ENCODE results near the gene THADA.

The THADA gene

DNA sequence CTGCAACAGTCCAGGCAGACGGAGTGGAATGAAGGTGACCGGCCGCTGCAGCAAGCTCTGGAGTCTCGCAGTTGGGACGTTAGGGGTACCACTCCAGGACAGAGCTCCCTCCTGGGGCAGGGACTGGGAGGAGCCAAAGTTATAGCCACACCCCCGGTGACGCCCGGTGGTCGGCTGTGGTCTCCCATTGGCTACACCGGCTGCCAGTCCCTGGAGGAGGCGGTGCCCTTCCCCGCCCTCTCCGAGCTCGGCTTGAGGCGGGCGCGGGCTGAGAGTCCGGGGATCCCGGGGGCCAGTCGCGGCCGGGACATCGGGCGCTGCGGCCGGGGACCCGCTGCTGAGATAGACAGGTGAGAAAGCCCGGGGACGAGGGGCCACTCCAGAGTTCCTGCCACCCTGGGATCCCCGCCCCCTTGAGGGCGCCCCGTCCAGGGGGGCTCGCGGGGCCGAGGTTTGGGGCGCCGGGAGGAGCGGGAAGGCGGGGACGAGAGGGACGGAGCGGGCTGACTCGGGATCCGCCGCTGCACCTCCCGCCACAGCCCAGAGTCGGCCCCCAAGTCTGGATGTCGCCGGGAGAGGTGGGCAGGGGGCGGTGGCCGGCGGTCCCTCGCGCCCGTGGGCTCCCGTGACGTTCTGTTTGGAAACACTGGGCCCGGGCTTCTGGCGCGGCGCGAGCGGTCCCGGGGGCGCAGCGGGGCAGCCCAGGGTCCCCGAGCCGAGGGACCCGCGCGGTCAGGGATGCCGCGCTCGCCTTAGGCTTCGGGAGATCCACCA is 41.4 kb upstream of the THADA start, which contains the start of gene PLEKHH2 (continued):
- TF ChIP-seq, protein P1, sequence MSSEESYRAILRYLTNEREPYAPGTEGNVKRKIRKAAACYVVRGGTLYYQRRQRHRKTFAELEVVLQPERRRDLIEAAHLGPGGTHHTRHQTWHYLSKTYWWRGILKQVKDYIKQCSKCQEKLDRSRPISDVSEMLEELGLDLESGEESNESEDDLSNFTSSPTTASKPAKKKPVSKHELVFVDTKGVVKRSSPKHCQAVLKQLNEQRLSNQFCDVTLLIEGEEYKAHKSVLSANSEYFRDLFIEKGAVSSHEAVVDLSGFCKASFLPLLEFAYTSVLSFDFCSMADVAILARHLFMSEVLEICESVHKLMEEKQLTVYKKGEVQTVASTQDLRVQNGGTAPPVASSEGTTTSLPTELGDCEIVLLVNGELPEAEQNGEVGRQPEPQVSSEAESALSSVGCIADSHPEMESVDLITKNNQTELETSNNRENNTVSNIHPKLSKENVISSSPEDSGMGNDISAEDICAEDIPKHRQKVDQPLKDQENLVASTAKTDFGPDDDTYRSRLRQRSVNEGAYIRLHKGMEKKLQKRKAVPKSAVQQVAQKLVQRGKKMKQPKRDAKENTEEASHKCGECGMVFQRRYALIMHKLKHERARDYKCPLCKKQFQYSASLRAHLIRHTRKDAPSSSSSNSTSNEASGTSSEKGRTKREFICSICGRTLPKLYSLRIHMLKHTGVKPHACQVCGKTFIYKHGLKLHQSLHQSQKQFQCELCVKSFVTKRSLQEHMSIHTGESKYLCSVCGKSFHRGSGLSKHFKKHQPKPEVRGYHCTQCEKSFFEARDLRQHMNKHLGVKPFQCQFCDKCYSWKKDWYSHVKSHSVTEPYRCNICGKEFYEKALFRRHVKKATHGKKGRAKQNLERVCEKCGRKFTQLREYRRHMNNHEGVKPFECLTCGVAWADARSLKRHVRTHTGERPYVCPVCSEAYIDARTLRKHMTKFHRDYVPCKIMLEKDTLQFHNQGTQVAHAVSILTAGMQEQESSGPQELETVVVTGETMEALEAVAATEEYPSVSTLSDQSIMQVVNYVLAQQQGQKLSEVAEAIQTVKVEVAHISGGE (tag by site-specific recombination; conservative IDR thresholded peaks at IDR 0.05; ENCODE audit: low read depth) = no peak
- peak; percentile 70 for TF ChIP-seq ZNF423 (tag by site-specific recombination; IDR thresholded peaks at IDR 0.05)
- TF ChIP-seq ZNF677 (tag by site-specific recombination; IDR thresholded peaks at IDR 0.05) = no peak
- peak; percentile 97 for TF ChIP-seq ZBTB8A (tag by site-specific recombination; IDR thresholded peaks at IDR 0.05)
- no peak for TF ChIP-seq ZNF76 (tag by site-specific recombination; IDR thresholded peaks at IDR 0.05; ENCODE audit: borderline replicate concordance, low read depth)
- peak; percentile 31 for TF ChIP-seq ZBTB17 (tag by site-specific recombination; IDR thresholded peaks at IDR 0.05)
- no peak for TF ChIP-seq ZNF248 (tag by site-specific recombination; IDR thresholded peaks at IDR 0.05)
- no peak for TF ChIP-seq ZNF558 (tag by site-specific recombination; IDR thresholded peaks at IDR 0.05)
- no peak for TF ChIP-seq ZBTB7A (tag by site-specific recombination; IDR thresholded peaks at IDR 0.05; ENCODE audit: low read depth)
- TF ChIP-seq ZNF529 (tag by site-specific recombination; IDR thresholded peaks at IDR 0.05; ENCODE audit: insufficient replicate concordance) = no peak
- TF ChIP-seq EGR2 (tag by site-specific recombination; IDR thresholded peaks at IDR 0.05; ENCODE audit: low read depth) = no peak
- TF ChIP-seq ZNF302 (tag by site-specific recombination; IDR thresholded peaks at IDR 0.05; ENCODE audit: low read depth) = no peak
- TF ChIP-seq ZNF16 (tag by site-specific recombination; IDR thresholded peaks at IDR 0.05; ENCODE audit: low read depth) = no peak
- TF ChIP-seq ZNF561 (tag by site-specific recombination; IDR thresholded peaks at IDR 0.05; ENCODE audit: borderline replicate concordance) = no peak
- TF ChIP-seq IKZF3 (tag by site-specific recombination; IDR thresholded peaks at IDR 0.05) = peak; percentile 16; the same call in 1 of the 2 replicates
- TF ChIP-seq ZSCAN30 (tag by site-specific recombination; IDR thresholded peaks at IDR 0.05) = no peak

DNA sequence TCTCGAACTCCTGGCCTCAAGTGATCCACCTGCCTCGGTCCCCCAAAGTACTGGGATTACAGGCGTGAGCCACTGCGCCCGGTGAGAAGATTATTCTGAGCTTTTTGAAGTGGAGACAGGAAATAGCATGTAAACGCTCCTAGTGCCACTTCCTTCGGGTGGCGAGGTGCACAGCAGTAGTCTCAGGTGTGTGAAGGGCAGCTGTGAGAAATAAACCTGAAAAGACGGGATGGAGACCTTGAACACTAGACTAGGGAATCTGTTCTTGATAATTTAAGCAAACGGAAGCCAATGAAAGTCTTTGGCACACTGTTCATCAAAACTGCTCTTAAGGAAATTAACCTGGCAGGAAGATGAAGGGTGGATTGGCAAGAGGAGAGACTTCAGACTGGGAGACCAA is 40.8 kb upstream of the THADA start:
- no peaks in the 10 kb centered on the region for H3K36me3 ChIP-seq (ENCODE audit: control insufficient read depth in 2 of 2, insufficient read depth in 1 of 2, low read length in 2 of 2)
- H3K9me3 ChIP-seq (ENCODE audit: control insufficient read depth, insufficient read depth, low read depth, low read length) = no peaks in the 10 kb centered on the region
- TF ChIP-seq TRIM28 (IDR thresholded peaks at IDR 0.05; ENCODE audit: borderline replicate concordance, low read length) (0 out of 2 replicates have a peak, but pooled peaks have one; percentile 20), ZEB2 (tag by site-specific recombination; IDR thresholded peaks at IDR 0.05) (no peak)
- TF ChIP-seq, protein P2, sequence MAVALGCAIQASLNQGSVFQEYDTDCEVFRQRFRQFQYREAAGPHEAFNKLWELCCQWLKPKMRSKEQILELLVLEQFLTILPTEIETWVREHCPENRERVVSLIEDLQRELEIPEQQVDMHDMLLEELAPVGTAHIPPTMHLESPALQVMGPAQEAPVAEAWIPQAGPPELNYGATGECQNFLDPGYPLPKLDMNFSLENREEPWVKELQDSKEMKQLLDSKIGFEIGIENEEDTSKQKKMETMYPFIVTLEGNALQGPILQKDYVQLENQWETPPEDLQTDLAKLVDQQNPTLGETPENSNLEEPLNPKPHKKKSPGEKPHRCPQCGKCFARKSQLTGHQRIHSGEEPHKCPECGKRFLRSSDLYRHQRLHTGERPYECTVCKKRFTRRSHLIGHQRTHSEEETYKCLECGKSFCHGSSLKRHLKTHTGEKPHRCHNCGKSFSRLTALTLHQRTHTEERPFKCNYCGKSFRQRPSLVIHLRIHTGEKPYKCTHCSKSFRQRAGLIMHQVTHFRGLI (tag by site-specific recombination; IDR thresholded peaks at IDR 0.05) = no peak
- no peak overlapping the region for H3K27ac ChIP-seq (ENCODE audit: extremely low read depth, low read depth, low read length)
- ChIA-PET CTCF (interaction anchor here (0.7 to 1.8 kb wide), 3 partner anchors 11 to 71 kb away, joined by 3 to 5 read pairs (median 3); no protein-coding TSS in a partner anchor), POLR2A (interaction anchor here (0.6 to 1.1 kb wide), 7 partner anchors 10 to 137 kb away, joined by 3 to 9 read pairs (median 4); partner anchors contain the start of genes C1GALT1C1L, DYNC2LI1 and THADA)
- peak overlapping the region; percentile 92 for H3K4me3 ChIP-seq (ENCODE audit: low read depth, low read length)
- no peaks in the 10 kb centered on the region for H3K4me1 ChIP-seq (ENCODE audit: control insufficient read depth, insufficient read depth, low read length)

Data from HEK293 (cell line).